ENCODE data around the gene KRTAP4-8.
"Not testable (repeated sequence)": the region's sequence is repeated elsewhere in the genome, so short reads cannot be mapped to it uniquely, and the experiment has no call there.

The KRTAP4-8 gene

DNA sequence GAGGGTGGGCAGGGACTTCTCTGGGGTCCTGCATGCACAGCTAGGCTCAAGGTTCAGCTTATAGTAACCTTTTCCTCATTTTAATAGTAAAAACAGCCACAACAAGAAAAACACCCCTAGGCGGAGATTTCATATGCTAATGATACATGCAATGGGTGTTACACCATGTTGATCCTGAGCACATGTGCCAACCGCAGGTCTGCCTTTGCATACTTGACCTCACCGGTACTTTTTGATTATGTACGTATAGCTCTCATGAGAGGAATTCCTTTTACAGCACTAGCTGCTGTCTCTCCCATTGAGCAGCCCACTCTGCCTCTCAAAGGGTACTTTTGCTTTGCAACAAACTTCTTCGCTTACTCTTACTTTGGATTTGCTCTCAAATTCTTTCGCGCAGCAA, 1.9 kb downstream of the KRTAP4-8 start:
- no peaks in the 10 kb centered on the region for H3K9me3 Mint-ChIP-seq
- H3K4me1 Mint-ChIP-seq = no peaks in the 10 kb centered on the region
- H3K27ac Mint-ChIP-seq = no peak overlapping the region
- H3K36me3 Mint-ChIP-seq = no peaks in the 10 kb centered on the region
- H3K4me3 Mint-ChIP-seq = no peak overlapping the region
- ATAC-seq = no peak
- no peak for DNase-seq (ENCODE audit: low spot score in 2 of 2)

DNA sequence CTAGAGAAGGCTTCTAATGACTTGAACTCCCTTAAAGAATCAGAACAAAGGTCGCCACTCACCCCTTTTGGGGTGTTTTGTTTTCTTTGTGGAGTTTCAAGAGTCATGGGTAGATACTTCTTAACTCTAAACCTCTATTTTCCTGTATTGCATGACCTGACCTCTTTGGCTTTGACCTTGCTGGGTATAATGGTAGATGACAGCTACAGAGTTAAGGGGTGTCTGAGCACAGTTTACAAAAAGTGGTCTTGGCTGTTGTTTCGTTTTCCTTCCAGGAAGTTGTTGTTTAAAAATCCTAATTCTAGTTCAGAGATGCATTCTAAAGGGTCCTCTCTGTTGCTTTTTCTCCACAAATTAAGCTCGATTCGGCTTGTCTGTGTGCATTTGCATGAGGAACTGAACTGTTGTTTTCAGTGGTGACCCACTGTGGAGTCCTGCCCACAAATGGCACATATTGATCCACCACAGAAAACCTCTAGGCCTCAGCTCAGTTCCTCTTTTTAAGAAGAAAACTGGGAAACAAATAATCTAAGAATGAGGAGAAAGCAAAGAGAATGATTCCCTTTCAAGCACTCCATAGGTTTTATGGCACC, 9.1 kb downstream of the KRTAP4-8 start:
- H3K4me1 Mint-ChIP-seq; H3K36me3 Mint-ChIP-seq; H3K9me3 Mint-ChIP-seq; H3K4me3 Mint-ChIP-seq; H3K27ac Mint-ChIP-seq; DNase-seq (ENCODE audit: low spot score in 2 of 2); ATAC-seq: not testable (repeated sequence)

DNA sequence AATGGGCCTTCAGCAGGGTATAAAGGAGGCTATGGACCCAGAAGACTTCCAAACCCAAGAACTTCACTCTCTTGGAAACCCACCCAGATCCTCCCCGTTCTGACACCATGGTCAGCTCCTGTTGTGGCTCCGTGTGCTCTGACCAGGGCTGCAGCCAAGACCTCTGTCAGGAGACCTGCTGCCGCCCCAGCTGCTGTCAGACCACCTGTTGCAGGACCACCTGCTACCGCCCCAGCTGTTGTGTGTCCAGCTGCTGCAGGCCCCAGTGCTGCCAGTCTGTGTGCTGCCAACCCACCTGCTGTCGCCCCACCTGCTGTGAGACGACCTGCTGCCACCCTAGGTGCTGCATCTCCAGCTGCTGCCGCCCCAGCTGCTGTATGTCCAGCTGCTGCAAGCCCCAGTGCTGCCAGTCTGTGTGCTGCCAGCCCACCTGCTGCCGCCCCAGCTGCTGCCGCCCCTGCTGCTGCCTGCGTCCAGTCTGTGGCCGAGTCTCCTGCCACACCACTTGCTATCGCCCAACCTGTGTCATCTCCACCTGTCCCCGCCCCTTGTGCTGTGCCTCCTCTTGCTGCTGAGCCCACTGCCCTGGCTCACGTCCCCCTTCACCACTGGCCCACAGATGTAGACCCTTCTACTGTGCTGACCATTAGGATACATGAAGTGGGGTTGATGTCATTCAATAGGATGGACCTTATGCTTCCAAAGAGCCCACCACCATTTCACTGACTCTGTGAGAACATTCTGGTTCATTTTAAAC, 13.7 kb downstream of the KRTAP4-8 start, which contains the start of gene KRTAP4-7:
Gene KRTAP4-7, plus strand, starts transcription at position 51 of the 757 bp plus-strand sequence. Its CDS starts 57 bp downstream, at position 108.
- H3K27ac Mint-ChIP-seq; DNase-seq (ENCODE audit: low spot score in 2 of 2); H3K4me1 Mint-ChIP-seq; ATAC-seq; H3K9me3 Mint-ChIP-seq; H3K4me3 Mint-ChIP-seq; H3K36me3 Mint-ChIP-seq: not testable (repeated sequence)

DNA sequence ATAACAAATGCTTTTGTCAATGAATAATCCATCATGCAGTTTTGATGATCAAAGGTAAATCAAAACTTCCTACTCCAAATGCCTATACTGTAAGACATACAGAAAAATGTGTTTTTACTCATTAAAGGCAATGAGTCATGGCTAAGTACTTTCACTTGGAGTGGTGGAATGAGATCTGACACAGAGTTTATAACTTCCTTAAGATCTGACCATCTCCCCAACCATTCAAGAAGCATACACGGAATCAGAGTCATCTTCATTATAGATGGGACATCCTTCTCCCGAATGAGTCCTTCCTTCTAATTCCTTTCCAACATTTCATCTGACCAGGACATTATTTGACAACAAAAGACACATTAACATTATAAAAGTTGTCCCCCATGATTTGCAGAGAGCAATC, 14.5 kb downstream of the KRTAP4-8 start:
- H3K4me1 Mint-ChIP-seq; H3K27ac Mint-ChIP-seq; H3K9me3 Mint-ChIP-seq; H3K36me3 Mint-ChIP-seq; H3K4me3 Mint-ChIP-seq; ATAC-seq; DNase-seq (ENCODE audit: low spot score in 2 of 2): not testable (repeated sequence)

DNA sequence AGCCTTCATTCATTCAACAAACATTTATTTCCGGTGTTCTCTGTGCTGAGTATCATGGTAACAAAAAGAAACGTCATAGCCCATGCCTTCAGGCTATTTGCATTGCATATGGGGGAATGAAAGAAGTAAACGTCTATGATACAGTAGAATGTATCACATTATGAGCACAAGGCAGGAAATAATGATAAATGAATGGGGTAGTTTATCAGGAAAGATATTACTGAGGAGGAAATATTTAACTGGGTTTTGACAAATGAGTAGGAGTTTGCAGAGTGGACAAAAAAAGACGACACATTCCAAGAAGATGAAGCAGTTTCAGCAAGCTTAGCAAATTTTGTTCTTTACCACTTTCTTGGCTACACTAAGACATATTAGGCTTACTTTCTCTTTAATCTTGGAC, 15.3 kb downstream of the KRTAP4-8 start:
- Mint-ChIP-seq H3K9me3 (no peaks in the 10 kb centered on the region), H3K4me1 (no peaks in the 10 kb centered on the region), H3K27ac (no peak overlapping the region), H3K36me3 (no peaks in the 10 kb centered on the region), H3K4me3 (no peak overlapping the region)
- DNase-seq (ENCODE audit: low spot score in 2 of 2) (no peak), ATAC-seq (no peak)

DNA sequence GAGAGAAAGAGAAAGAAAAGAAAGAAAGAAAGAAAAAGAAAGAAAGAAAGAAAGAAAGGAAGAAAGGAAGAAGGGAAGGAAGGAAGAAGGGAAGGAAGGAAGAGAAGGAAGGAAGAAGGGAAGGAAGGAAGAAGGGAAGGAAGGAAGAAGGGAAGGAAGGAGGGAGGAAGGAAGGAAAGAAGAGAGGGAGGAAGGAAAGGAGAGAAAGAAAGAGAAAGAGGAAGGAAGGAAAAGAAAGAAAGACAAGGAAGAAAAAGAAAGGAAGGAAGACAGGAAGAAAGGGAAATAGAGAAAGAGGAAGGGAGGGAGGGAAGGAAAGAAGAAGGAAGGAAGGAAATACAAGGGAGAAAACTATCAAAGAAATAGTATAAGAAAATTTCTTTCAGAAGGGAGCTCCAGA, 21.2 kb downstream of the KRTAP4-8 start:
- no peak for DNase-seq (ENCODE audit: low spot score in 2 of 2)
- no peaks in the 10 kb centered on the region for H3K9me3 Mint-ChIP-seq
- no peaks in the 10 kb centered on the region for H3K4me1 Mint-ChIP-seq
- no peak overlapping the region for H3K27ac Mint-ChIP-seq
- no peak for ATAC-seq
- H3K4me3 Mint-ChIP-seq = no peak overlapping the region
- no peaks in the 10 kb centered on the region for H3K36me3 Mint-ChIP-seq

DNA sequence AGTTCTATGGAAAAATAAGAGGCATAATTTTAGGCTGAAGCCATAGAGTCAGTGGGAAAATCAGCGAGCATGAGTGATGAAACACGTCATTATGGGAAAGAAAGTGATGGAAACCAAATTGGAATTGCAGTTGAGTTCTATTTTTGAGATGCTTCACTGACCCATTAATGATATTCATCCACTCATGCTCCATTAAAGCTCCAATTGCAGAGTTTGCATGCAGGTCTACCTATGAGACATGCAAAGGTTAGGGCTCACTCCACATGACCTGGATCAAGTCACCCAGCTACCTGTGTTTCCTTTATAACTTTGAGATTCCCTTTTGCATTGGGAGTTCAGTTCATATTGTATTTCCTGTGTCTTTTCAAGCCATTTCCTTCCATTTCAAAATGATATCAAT, 24.3 kb downstream of the KRTAP4-8 start:
- no peaks in the 10 kb centered on the region for H3K4me1 Mint-ChIP-seq
- no peak overlapping the region for H3K4me3 Mint-ChIP-seq
- no peak overlapping the region for H3K27ac Mint-ChIP-seq
- DNase-seq (ENCODE audit: low spot score in 2 of 2) (no peak), ATAC-seq (no peak)
- no peaks in the 10 kb centered on the region for H3K36me3 Mint-ChIP-seq
- H3K9me3 Mint-ChIP-seq = no peaks in the 10 kb centered on the region

DNA sequence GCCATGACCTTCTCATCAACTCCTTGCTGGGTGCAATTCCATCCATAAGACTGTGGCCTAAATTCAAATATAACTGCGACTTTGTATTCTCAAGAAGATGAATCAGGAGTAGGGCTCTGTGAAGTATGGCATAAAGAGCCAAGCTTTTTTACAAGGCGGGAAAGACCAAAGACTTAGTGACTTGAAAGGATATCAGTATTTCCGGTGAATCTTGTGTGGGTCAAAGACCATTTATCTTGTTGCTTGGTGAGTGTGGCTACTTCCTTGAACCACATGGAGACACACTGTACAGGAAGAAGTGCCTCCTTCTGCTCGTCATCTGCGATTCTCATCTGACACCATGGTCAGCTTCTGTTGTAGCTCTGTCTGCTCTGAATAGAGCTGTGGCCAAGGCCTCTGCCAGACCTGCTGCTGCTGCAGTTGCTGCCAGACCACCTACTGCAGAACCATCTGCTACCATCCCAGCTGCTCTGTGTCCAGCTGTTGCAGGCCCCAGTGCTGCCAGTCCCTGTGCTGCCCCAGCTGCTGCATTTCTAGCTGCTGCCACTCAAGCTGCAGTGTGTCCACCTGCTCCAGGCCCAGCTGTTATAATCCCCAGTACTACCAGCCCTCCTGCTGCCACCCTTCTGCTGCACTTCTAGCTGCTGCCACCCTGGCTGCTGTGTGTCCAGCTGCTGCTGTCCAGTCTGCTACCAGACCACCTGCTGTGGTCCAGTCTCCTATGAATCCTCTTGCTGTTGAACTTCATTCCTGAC, 26.2 kb downstream of the KRTAP4-8 start:
- Mint-ChIP-seq H3K27ac (no peak overlapping the region), H3K4me1 (no peaks in the 10 kb centered on the region), H3K36me3 (no peaks in the 10 kb centered on the region), H3K9me3 (no peaks in the 10 kb centered on the region), H3K4me3 (no peak overlapping the region)
- no peak for ATAC-seq
- DNase-seq (ENCODE audit: low spot score in 2 of 2) = no peak

DNA sequence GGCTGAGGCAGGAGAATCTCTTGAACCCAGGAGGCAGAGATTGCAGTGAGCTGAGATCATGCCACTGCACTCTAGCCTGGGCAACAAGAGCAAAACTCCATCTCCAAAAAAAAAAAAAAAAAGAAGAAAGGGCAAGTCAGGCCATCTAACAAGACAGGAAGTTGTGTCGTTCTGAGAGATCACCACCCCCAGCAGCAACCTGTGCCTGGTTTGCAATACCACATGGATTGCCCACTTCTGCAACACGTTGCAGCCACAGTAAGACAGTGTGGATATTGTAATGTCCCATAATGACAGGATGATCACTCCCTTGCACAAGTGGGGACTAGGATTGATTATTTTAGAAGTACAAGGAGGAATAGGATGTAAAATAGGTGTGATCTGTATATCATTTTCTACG, 28.9 kb downstream of the KRTAP4-8 start:
- Mint-ChIP-seq H3K27ac (no peak overlapping the region), H3K4me1 (no peaks in the 10 kb centered on the region), H3K36me3 (no peaks in the 10 kb centered on the region), H3K4me3 (no peak overlapping the region), H3K9me3 (no peaks in the 10 kb centered on the region)
- no peak for ATAC-seq
- no peak for DNase-seq (ENCODE audit: low spot score in 2 of 2)

DNA sequence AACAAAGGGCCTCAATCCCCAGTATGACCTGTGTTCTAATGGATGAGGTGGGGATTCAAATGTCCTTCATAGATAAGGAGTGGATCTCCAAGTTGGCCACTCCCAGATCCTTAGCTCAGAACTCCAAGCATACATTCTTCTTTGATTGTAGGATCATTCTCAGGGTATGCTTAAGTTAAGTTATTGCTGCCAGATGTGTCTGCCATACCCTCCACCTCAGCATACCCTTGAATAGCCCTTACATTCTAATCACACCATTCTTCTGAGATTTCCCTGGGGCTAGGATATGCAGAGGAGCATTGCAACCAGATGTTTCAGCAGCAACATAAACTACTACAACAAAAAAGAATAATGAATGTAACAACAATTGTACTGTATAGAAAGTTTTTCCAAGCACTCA, 30.7 kb downstream of the KRTAP4-8 start:
- Mint-ChIP-seq H3K4me1 (no peaks in the 10 kb centered on the region), H3K9me3 (no peaks in the 10 kb centered on the region), H3K36me3 (no peaks in the 10 kb centered on the region), H3K4me3 (no peak overlapping the region), H3K27ac (no peak overlapping the region)
- ATAC-seq = no peak
- no peak for DNase-seq (ENCODE audit: low spot score in 2 of 2)

DNA sequence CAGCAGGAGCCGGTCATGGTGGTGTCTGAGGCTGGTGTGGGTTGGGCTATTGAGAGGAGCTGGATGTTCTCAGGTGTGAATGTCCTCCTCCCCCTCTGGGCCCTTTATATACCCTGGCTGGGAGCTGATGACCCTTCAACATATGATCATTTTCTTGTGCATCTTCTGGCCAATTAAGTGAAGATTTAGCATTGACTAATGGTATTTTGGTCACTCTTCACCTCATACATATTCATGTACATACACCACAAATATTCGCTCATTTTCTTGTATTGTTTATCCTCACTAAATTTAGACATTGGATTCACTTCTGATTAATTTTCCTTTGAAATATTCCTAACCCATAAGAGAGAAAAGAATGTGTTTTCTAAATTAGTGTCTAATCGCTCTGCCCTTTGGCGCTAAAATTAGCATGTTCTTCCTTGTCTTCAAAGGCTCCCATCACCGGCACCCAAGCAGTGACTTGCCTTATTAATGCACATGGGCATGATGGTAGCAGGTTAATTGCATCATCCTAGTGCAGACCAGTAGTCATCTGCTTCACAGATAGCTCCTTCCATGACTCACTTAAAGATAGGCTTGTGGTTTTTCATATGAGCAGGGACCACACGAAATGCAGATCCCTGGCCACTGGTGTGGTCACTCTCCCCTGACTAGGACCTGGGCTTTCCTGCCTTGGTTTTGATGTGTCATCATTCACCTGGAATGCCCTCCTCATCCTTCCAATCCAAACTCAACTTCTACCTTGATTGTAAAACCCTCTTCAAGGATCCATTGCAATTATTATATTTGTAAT, 31.9 kb downstream of the KRTAP4-8 start, which contains the start of gene KRTAP2-4:
Gene KRTAP2-4, minus strand, starts transcription at position 51 of the 796 bp plus-strand sequence. Its CDS starts 34 bp downstream, at position 17.
- H3K4me1 Mint-ChIP-seq = no peaks in the 10 kb centered on the region
- ATAC-seq = peak; percentile 63

DNA sequence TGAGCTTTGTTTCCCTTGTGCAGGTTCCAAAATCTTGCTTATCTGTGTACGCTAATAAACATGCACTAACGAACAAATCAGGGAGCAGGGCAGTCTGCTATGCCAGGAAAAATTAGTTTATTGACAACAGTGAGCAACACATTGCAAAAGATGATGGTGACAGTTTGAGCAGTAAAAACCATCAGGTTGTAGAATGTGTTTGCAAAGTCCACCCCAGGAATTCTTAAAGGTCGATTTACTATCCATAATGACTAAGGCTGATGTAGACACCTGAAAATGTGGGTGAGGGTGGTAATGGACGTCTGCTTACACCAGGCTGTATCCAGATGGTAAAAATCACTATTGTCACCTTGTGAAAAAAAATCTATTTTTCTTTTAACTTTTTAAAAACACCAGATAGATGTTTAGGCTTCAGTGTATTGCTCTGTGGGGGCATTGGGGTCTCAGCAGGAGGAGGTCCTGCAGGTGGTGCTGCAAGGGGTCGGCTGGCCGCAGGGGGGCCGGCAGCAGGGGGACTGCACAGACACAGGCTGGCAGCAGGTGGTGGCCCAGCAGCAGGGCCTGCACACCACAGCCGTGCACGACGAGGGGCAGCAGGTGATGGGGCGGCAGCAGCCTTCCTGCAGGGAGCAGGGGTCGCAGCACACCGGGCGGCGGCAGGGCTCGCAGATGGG, 32.8 kb downstream of the KRTAP4-8 start:
- not testable (repeated sequence) for ATAC-seq; DNase-seq (ENCODE audit: low spot score in 2 of 2); H3K27ac Mint-ChIP-seq; H3K4me1 Mint-ChIP-seq; H3K4me3 Mint-ChIP-seq; H3K36me3 Mint-ChIP-seq; H3K9me3 Mint-ChIP-seq

More for the DNA sequence above, 31.9 kb downstream of the KRTAP4-8 start, which contains the start of gene KRTAP2-4:
- Mint-ChIP-seq H3K36me3 (no peaks in the 10 kb centered on the region), H3K27ac (no peak within 1 kb of the TSS), H3K4me3 (no peak within 1 kb of the TSS), H3K9me3 (no peaks in the 10 kb centered on the region)
- DNase-seq (ENCODE audit: low spot score in 2 of 2) = no peak

DNA sequence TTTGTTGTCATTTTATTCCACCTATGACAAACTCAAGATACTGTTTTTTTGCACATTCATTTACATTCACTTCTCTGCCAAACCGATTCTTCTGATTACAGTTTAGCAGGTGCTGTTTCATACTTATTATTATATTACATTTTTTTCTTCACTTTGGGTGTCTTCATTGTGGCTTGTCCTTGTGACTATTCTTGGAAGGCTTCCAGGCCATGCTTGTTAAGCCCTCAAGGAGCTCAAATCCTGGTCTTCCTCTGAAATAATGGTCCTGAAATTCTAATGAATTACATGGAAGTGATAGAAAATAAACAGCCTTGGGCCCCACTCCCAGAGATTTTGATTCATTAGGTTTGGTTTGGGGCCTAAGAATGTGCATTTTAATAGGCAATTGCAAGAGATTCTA, 33.6 kb downstream of the KRTAP4-8 start:
- Mint-ChIP-seq H3K9me3 (no peaks in the 10 kb centered on the region), H3K4me1 (peaks cover 3% of the 10 kb centered on the region), H3K4me3 (no peak overlapping the region), H3K27ac (no peak overlapping the region), H3K36me3 (no peaks in the 10 kb centered on the region)
- DNase-seq (ENCODE audit: low spot score in 2 of 2) (no peak), ATAC-seq (no peak)

DNA sequence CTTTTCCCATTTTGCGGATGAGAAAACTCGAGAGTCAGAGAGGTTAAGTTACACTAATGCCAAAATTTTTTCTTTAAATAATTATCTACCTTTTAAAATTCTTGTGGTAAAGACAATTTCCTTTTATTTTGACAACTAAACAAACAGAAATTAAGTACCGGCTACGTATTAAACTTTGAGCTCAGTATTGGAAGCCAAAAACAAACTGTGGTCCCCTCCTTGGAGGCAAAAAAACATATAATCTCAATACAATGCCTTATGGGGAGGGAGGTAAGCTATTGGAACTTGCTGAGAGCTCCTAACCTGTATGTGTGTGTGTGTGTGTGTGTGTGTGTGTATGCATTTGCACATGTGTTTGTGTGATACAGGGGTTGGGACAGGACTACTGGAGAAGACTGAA, 34.5 kb downstream of the KRTAP4-8 start:
- DNase-seq (ENCODE audit: low spot score in 2 of 2) (no peak), ATAC-seq (no peak)
- Mint-ChIP-seq H3K27ac (no peak overlapping the region), H3K9me3 (no peaks in the 10 kb centered on the region), H3K36me3 (no peaks in the 10 kb centered on the region), H3K4me3 (no peak overlapping the region), H3K4me1 (peaks cover 5% of the 10 kb centered on the region)
